ENCODE measurements around the gene SLC25A5.

SLC25A5 gene

GRCh38 chrX:119518371-119518770 is 50.1 kb downstream of the SLC25A5 start:
- no peaks in the 10 kb centered on the region for H3K4me1 ChIP-seq (ENCODE audit: control insufficient read depth, insufficient read depth, low read length)
- H3K9me3 ChIP-seq (ENCODE audit: control insufficient read depth, insufficient read depth, low read length) = no peaks in the 10 kb centered on the region
- no peaks in the 10 kb centered on the region for H3K36me3 ChIP-seq (ENCODE audit: control insufficient read depth, insufficient read depth, low read length)
- no peak overlapping the region for H3K9ac ChIP-seq (ENCODE audit: low read depth, low read length)
- no peaks in the 10 kb centered on the region for H3K27me3 ChIP-seq (ENCODE audit: control insufficient read depth, insufficient read depth, low read length)
- H3K4me3 ChIP-seq (ENCODE audit: low read depth, low read length) = no peak overlapping the region

Data from iPS-15b (cell line).